Anterior cingulate cortex (tissue), 58 donors: ENCODE measurements around the gene NAV2.
"Not testable (repeated sequence)": the region's sequence is repeated elsewhere in the genome, so short reads cannot be mapped to it uniquely, and the experiment has no call there.

Source experiments
- DNase-seq, 58 donors: peaks; one replicate each; lab custom pipeline; 2025; lab: John Stamatoyannopoulos, UW

The NAV2 gene

DNA sequence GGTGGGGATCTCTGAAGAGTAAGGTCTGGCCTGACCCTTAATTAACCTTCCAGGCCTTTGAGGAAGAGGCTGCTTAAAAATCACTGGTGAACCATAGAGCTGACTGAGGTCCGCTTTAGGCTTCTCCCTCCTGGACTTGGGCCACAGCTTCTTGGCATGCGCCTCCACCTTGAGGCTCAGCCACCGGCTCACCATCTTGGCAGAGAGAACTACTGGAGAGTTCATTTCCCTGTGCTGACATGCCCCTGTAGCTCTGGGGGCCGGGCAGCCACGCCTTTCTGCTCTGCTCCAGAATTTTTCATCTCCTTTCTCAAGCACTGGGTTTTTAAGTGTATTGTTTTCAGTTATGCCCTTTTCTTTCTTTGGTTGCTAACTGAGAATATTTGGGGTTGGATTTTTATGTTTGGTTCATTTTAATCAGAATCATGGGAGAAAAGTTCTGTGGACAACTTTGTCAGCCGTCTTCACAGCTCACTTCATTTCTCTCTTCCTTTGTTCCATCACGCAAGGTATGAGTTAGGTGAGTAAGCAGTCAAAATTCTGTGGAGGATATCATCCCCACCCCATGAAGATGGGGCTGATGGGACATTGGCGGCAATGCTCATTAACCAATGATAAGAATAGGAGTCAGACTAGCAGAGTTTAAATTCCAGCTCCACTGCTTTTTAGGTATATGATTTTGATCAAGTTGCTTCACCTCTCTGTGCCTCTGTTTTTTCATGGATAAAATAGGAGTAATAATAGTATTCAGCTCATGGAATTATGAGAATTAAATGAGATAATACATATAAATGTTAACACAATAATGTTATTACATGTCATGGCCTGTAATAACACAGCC, 343.7 kb downstream of the NAV2 start:
- peak in 15 of 58 donors; percentile 8 to 39 (median 24) for DNase-seq

DNA sequence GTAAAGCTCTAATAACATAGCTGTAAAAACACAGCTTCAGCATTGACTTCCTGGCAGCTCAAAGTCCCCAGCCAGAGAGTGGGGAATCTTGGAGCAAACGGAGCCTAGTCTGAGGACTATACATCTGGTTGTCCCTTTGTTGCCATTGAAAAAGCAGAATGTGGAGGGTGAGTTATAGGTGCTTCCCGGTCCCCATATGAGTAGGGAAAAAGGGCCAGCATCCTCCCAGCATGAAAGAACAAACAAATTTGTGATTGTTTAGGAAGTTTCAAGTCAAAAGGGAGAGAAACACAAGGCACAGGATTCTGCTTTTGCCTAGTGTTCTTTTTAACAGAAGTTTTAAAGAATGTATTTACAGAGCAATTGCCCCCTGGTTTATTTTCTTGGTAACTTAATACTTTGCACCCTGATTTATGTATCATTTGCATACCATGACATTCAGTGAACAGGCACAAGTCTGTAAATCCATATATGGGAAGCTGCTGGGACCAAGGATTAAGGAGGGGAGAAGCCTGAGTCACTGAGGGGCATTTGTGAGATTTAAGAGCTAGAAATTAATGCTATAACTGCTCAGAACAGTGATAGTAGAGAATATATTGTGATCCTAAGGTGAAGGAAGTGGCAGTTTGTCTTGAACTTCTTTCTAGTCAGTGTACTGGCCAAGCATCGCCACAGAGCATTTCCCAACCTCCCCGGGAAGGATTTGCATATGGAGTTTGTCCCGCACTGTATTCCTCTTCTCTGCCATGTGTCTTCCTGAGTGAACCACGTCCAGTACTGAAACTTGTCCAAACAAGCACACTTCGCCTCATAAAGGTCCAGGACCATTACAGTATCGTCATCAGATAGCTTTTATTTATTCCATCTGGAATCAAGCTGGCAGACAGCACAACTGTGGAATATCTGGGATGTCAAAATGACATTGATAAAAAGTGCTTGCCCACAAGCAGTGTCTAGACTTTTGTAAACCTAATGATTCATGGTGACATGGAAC, 344.6 kb downstream of the NAV2 start:
- no peak for DNase-seq

DNA sequence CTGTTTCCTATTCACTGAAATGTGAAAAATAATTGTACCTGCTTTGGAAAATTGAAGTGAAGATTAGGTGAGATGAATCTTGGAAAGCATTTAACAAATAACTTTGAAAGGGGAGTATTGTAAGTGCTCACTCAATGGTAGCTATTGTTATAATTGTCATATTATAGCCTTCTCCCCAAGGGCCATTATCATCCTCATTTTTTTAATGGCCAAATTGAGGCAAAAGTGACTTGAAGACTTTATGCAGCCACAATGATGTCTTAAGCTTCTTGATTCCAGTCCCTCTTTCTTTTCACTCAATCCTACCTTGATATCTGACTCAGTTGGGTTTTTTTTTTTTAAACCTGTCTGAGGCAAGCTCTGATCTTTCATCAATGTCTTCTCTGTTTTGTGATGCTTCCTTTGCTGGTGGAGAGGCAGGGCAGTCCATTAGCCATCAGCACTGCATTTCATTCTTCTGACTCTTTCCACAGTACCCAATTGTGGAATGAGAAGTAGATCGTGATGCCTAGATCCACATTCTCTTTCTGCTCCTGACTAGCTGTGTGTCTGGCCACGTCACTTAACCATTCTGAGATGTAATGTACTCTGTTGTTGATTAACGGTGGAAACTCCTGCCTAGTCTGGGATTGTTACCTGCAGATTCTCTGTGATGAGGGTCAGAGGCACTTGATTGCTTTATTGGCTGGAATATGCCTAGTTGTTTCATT, 346.3 kb downstream of the NAV2 start:
- no peak for DNase-seq

DNA sequence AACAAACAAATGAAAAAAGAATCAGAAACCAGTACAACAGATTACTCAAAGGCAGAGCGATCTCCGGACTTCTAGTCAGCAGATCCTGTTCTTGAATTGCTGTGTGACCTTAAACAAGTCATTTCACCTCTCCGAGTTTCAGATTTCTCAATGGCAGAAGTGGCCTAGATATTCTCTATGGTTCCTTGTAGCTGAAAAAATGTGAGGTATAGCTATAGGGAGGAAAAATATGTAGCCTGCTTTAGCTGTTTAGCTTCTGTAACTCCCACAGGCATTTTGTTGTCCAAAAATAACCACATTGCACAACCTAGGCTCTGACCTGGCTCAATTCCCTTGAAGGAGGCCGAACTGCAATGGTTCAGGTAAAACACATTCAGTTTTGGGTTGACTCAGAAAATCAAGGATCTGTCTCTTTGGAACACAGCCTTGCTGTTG, 347.0 kb downstream of the NAV2 start:
- DNase-seq: no peak

DNA sequence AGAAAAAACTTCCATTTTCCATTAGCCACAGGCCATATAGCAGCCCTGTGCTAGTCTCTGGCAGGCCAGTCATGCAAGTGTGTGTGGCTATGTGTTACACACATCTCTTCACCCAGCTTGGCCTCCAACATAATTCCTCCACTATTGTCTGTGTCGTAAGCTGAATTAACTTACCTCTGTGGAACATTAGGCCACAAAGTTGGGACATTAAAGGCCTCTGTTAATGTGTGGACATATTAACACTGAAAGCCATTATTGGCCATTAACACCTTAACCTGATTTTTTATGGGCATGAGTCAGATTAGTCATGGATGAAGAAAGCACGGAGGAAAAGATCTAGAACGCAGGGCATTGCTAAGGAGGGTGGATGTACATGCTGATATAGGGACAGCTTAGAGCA, 347.5 kb downstream of the NAV2 start:
- DNase-seq: no peak

DNA sequence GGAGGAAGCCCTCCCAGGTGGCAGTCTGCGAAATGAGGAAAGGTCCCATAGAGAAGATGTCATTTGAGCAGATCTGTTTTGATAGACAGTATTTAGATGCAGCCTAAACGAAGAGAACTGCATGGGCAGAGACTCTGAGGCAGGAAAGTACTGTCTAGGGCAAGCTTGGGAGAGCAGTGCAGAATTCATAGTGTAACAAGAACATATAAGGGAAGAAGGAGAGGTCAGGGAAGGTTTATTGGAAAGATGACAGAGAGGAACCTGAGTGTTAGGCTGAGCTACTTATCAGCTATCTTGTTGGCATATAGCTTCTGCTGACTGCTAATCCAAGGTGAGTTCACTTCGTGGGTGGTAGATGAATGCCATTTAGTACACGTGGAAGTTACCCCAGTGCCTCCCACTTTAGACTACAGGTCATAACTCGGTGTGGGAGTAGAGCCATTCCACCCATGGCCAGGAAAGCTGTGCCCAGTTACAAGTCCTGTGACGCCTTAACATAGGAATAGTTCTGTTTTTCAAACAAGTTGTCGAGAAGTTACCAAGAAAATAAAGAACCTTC, 348.1 kb downstream of the NAV2 start:
- no peak for DNase-seq

DNA sequence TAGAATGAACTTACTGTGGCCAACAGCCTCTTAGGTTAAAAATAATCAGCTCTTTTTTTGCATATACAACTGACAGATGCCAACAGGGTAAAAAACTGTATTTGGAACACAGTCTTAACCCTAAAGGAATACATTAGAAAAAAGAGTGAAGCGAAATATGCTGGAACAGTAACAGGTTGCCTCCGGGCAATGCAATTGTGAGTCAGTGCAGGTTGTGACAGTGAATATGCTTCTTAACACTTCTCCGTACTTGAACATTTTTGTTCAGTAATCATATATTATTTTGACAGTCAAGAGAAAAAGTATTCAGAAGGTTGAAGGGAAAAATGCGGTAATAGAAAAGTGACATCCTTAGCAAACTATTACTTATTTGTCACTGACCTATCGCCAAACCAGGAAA, 349.1 kb downstream of the NAV2 start:
- DNase-seq: no peak

DNA sequence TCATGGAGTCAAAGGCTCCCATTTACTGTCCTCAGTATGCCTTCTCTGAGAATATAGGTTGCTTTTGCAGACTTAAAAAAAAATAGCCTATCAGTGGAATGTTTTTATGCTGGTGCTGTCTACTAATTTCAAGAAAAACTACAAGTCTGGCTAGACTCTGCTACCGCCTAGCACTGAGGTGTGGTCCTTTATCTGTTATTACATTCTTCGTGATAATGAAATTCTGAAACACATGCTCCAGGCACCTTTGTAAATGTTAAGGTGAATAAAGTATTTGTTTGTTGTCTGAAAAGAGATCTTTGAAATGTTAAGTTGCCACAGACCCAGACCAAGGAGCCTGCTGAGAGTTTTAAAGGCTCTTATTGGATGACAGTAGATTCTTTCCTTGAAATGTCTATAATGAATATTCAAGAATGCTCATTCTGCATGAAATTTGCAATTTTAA, 352.3 kb downstream of the NAV2 start:
- no peak for DNase-seq

DNA sequence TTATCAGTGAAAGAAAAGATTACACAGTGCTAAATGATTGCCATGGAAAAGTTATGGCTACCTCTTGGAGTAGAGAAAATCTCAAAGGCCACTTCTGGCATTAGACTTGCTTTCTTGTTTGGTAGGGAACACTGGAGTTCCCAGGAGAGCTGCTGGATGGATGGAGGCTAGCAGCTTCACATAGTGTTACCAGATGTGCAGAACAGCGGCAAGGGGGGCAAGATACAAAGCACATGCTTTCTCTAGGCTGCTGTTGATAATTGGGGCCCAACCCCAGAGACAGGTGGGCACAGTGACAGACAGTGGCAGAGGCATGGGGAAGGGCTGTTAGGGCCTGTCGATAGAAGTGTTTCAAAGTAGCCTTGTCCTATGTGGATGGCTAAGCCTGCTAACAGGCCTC, 352.8 kb downstream of the NAV2 start:
- no peak for DNase-seq

DNA sequence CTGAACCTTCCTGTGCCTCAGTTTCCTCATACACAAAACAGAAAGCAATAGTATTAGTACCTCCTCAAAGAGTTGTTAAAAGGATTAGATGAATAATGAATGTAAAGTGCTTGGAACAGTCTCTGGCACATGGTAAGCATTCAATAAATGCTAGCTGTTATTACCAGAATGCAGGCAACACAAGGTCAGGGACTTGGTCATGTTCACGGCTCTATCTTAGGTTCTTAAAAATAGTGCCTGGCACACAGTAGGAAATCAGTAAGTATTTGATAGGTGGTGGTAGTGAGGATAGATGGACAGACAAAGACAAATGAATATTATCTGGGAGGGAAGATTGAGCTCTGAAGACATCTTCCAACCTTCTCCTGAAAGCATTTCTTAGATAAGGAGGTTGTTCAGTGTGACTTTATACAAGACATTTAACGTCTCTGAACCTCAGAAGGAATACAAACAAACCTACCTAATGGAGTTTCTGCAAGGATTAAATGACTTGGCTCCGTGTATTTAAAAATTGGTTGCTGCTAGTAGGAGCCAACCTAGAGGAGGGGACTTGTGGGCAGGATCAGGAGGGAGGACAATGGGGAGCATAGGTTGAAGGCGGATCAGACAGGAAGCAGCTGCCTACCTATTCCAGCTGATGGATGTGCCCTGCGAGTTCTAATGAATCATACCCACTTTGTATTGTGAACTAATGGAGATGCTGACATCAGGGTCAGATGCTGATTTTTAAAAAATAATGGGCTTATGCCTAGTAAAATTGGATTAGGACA, 353.6 kb downstream of the NAV2 start:
- no peak for DNase-seq

DNA sequence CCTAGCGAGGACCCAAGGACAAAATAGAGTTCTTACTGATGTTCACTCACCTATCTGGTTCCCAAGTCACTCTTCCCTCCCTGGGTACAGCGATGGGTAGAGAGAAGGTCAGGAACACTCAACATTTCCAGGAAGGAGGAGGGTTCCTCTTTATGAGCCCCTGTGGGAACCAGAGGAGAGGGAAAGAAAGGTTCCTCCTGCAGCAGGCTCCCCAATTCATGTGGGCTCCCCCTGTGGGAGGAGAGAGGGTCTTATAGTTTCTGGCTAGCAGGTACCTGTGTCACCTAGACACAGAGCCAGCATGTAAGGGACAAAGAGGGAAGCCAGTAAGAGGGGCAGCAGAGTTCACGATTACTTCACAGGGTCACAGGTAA, 354.1 kb downstream of the NAV2 start:
- DNase-seq: no peak

DNA sequence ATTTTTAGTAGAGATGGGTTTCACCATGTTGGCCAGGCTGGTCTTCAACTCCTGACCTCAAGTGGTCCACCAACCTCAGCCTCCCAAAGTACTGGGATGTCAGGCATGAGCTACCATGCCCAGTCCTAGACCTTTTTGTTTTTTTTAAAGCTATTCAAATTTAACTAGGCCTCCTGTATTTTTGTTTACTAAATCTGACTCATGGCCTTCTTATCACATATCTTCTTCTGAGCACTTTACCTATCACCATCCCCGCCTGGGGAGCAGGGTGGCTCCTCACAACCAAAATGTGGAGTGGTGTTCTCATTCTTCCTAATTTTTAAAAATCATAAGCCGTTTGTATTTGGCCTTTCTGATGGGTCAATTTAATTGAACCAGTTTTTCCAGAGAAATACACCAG, 355.0 kb downstream of the NAV2 start:
- no peak for DNase-seq

DNA sequence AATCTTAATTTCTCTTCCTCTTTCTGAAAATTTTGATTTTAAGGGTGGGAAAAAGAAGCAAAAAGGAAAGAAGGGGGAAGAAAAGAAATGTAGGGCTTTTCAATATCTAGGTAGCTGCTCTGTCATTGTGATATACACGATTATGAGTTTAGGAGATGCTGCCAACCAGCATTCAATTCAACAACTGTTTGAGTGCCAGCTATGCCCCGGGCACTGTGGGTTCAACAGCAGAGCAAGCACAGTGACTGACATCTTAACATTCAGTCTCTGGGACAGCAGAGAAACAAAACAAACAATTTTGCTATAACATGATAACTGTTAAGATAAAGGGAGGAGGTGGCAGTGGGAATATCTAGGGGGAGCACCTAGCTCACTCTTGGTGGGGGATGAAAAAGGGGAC, 356.1 kb downstream of the NAV2 start:
- no peak for DNase-seq

DNA sequence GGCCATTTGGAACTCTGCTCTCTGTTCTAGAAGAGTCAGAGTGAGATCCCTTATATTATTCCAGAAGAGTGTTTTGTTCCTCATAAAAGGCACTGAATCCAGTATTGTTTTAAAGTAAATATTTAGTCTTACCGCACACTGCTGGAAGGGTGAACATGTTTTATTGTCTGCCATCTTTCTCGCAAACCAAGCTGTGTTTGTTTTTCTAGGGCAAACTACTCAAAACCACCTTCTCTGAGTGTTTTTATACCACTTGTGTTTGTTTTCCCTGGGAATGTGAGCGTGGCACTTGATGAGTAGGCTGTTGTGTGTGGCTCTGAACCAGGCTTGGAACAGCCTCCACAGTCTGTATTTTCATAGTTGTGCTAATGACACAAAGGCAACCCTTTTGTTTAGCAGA, 357.8 kb downstream of the NAV2 start:
- peak in 2 of 58 donors; percentile 7 to 31 for DNase-seq

DNA sequence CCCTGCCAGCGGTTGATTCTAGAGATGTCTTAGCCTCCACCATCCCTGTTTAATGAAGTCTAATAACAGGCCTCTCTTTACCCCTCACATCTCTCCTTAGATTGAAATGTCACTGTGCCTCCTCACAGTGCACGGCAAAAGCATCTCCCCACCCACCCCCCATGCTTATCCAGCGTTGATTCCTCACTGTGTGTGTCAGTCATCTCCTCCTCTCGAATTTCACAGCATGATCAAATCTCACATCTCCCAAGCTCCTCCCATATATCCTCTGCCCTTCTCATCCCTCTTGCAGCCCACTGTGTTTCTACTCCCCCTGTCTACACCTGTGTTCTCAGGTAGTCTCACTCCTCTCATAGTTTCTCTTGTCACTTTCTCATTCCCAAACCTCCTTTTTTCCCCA, 363.0 kb downstream of the NAV2 start:
- DNase-seq: no peak

DNA sequence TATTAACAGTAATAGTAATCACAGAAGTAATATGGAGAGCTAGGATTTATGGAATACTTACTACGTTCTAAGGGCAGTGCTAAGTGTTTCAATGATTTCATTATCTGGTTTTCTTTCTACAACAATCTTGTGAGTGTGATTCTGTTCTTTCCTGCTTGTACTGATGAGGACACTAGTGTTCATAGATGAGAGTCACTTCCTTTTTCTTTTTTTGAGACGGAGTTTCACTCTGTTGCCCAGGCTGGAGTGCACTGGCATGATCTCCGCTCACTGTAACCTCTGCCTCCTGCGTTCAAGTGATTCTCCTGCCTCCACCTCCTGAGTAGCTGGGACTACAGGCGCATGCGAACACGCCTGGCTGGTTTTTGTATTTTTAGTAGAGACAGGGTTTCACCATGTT, 366.2 kb downstream of the NAV2 start:
- no peak for DNase-seq

DNA sequence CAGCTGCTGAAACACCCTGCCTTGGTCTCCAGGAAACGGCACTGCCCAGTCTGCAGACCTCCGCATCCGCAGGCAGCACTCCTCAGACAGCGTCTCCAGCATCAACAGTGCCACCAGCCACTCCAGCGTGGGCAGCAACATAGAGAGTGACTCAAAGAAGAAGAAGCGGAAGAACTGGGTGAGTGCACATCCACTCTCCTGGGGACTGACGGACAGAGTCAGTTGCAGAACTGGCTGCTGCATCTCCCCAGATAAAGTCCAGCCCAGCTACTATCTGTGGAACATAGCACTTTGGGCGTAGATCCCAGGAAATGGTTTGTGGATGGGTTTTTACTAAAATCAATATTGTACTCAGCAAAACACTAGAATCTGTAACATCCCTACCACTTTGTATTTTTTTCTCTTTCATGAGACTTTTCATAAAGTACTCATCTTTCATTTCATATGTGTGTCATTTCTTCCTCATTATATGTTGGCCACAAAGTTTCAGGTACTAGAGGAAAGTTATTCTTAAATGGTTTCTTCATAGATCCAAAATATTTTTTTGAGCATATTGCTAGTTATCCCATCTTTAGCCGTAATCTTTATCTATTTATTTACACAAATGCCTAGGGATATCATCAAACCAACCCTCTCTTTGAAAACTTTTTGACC, 367.5 kb downstream of the NAV2 start:
- peak in 2 of 58 donors; percentile 13 to 29 for DNase-seq

DNA sequence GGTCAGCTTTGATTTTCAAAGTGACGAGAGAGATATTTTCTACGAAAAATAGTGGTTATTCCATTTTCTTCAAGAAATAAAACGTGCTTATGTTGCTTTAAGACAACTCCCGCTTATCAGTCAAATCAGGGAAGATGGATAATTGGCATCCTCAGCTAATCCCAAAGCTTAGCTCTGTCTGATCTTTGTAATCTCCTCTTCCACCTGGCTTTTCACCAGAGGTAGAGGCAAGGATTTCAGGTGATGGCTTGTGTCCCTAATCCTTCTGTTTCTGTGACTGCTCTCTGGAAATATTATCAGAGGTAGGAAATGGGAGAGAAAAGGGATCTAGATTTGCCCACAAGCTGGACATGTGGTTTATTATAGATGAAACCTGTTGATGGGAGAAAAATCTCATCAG, 368.7 kb downstream of the NAV2 start:
- DNase-seq: no peak

DNA sequence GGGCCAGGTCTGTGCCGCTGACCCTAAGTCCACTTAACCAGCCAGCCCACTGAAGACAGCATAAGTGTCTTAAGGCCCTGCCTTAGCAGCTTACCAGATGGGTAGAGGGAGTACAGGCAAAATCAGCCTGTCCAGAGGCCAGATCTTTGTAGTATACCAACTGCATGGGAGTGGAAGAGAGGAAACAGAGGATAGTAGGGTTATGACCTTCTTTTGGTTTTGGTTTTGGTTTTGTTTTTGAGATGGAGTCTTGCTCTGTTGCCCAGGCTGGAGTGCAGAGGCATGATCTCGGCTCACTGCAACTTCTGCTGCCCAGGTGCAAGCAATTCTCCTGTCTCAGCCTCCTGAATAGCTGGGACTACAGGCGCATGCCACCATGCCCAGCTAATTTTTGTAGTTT, 371.2 kb downstream of the NAV2 start:
- DNase-seq: not testable (repeated sequence)
